Measurements from ENCODE around the gene MYOZ2. TPM values are rescaled to one million over a fixed set of nuclear protein-coding genes. Genes with fewer than 3 reads are reported as not detected.

The MYOZ2 gene
- total RNA-seq, 3 donors from 2014 or later (not counting 1 experiment from before 2014, with no cell fraction given): not detected

GRCh38 chr4:119197772-119198212 lies 62.2 kb downstream of the MYOZ2 start:
- Mint-ChIP-seq H3K27ac (no peak overlapping the region), H3K27me3 (ENCODE audit: low read depth in 2 of 2) (peaks cover 15 to 49% of the 10 kb centered on the region in 2 donors), H3K36me3 (no peaks in the 10 kb centered on the region), H3K9me3 (no peaks in the 10 kb centered on the region), H3K4me1 (no peaks in the 10 kb centered on the region), H3K4me3 (no peak overlapping the region)
- no peaks in the 10 kb centered on the region for H3K36me3 ChIP-seq (ENCODE audit: control insufficient read depth, insufficient read depth, low read length)
- no peaks in the 10 kb centered on the region for H3K9me3 ChIP-seq (ENCODE audit: control insufficient read depth, insufficient read depth, low read length)
- intact Hi-C loops (cut with micrococcal nuclease): no loop called here
- TF ChIP-seq CTCF (IDR thresholded peaks at IDR 0.05): no peak
- no peak overlapping the region for H3K4me3 ChIP-seq (ENCODE audit: low read length)
- DNase-seq (no peak), ATAC-seq (no peak)
- no peaks in the 10 kb centered on the region for H3K4me1 ChIP-seq (ENCODE audit: control insufficient read depth, insufficient read depth, low read length)
- WGBS (ENCODE audit: insufficient coverage): 89% methylated on average over 11 of the region's 11 CpGs
- no peaks in the 10 kb centered on the region for H3K27me3 ChIP-seq (ENCODE audit: control insufficient read depth, insufficient read depth, low read length)
- H3K27ac ChIP-seq (ENCODE audit: low read length): no peak overlapping the region

GRCh38 chr4:119204916-119205315 lies 69.3 kb downstream of the MYOZ2 start:
- intact Hi-C loops (cut with micrococcal nuclease): no loop called here
- H3K4me1 Mint-ChIP-seq: no peaks in the 10 kb centered on the region
- no peaks in the 10 kb centered on the region for H3K36me3 Mint-ChIP-seq
- Histone ChIP-seq H3K36me3 (ENCODE audit: control insufficient read depth, insufficient read depth, low read length) (no peaks in the 10 kb centered on the region), H3K9me3 (ENCODE audit: control insufficient read depth, insufficient read depth, low read length) (no peaks in the 10 kb centered on the region), H3K4me3 (ENCODE audit: low read length) (no peak overlapping the region), H3K27me3 (ENCODE audit: control insufficient read depth, insufficient read depth, low read length) (no peaks in the 10 kb centered on the region), H3K27ac (ENCODE audit: low read length) (no peak overlapping the region), H3K4me1 (ENCODE audit: control insufficient read depth, insufficient read depth, low read length) (no peaks in the 10 kb centered on the region)
- no peak for TF ChIP-seq CTCF (IDR thresholded peaks at IDR 0.05)
- no peaks in the 10 kb centered on the region for H3K9me3 Mint-ChIP-seq
- H3K27me3 Mint-ChIP-seq (ENCODE audit: low read depth in 2 of 2): peaks cover 16 to 47% of the 10 kb centered on the region in 2 donors
- no peak for DNase-seq
- ATAC-seq: no peak
- no peak overlapping the region for H3K4me3 Mint-ChIP-seq
- H3K27ac Mint-ChIP-seq: no peak overlapping the region
- WGBS (ENCODE audit: insufficient coverage): 71% methylated on average over 3 of the region's 4 CpGs

GRCh38 chr4:119205690-119206089 lies 70.1 kb downstream of the MYOZ2 start:
- intact Hi-C loops (cut with micrococcal nuclease): no loop called here
- TF ChIP-seq CTCF (IDR thresholded peaks at IDR 0.05): no peak
- no peak for DNase-seq
- H3K4me3 Mint-ChIP-seq: no peak overlapping the region
- peaks cover 0 to 2% of the 10 kb centered on the region in 2 donors for H3K4me1 Mint-ChIP-seq
- H3K36me3 Mint-ChIP-seq: no peaks in the 10 kb centered on the region
- H3K27ac Mint-ChIP-seq: no peak overlapping the region
- Histone ChIP-seq H3K4me3 (ENCODE audit: low read length) (no peak overlapping the region), H3K27me3 (ENCODE audit: control insufficient read depth, insufficient read depth, low read length) (no peaks in the 10 kb centered on the region), H3K36me3 (ENCODE audit: control insufficient read depth, insufficient read depth, low read length) (no peaks in the 10 kb centered on the region), H3K4me1 (ENCODE audit: control insufficient read depth, insufficient read depth, low read length) (no peaks in the 10 kb centered on the region), H3K27ac (ENCODE audit: low read length) (no peak overlapping the region), H3K9me3 (ENCODE audit: control insufficient read depth, insufficient read depth, low read length) (no peaks in the 10 kb centered on the region)
- no peak for ATAC-seq
- H3K27me3 Mint-ChIP-seq (ENCODE audit: low read depth in 2 of 2): peaks cover 12 to 39% of the 10 kb centered on the region in 2 donors
- no peaks in the 10 kb centered on the region for H3K9me3 Mint-ChIP-seq

- WGBS (ENCODE audit: insufficient coverage): 82% methylated on average over 1 of the region's 1 CpG
- intact Hi-C loops (cut with micrococcal nuclease): no loop called here
- Mint-ChIP-seq H3K27ac (no peak overlapping the region), H3K27me3 (ENCODE audit: low read depth in 2 of 2) (peaks cover 15 to 34% of the 10 kb centered on the region in 2 donors), H3K4me1 (peaks cover 3 to 6% of the 10 kb centered on the region in 2 donors), H3K4me3 (no peak overlapping the region), H3K36me3 (no peaks in the 10 kb centered on the region), H3K9me3 (no peaks in the 10 kb centered on the region)
- TF ChIP-seq CTCF (IDR thresholded peaks at IDR 0.05): no peak
- Histone ChIP-seq H3K9me3 (ENCODE audit: control insufficient read depth, insufficient read depth, low read length) (no peaks in the 10 kb centered on the region), H3K27ac (ENCODE audit: low read length) (no peak overlapping the region), H3K36me3 (ENCODE audit: control insufficient read depth, insufficient read depth, low read length) (no peaks in the 10 kb centered on the region), H3K4me3 (ENCODE audit: low read length) (no peak overlapping the region), H3K27me3 (ENCODE audit: control insufficient read depth, insufficient read depth, low read length) (no peaks in the 10 kb centered on the region), H3K4me1 (ENCODE audit: control insufficient read depth, insufficient read depth, low read length) (no peaks in the 10 kb centered on the region)
- DNase-seq: no peak
- no peak for ATAC-seq
Measured at GRCh38 chr4:119206178-119206577, 70.5 kb downstream of the MYOZ2 start.

Data from natural killer cell (primary cell).